Caco-2 (cell line): ENCODE data around the gene C1S. TPM values are rescaled to one million over a fixed set of nuclear protein-coding genes. Genes with fewer than 3 reads are reported as not detected.
A peak's percentile ranks its signal among the peaks of the same experiment; 100 is the strongest.

Experiments
- BruUV-seq: library from RNA; stranded (reverse); fragments of 400-500 nt; replicated peaks from 2 replicates; lab custom pipeline; 2021; lab: Mats Ljungman, UMichigan
- CTCF ChIA-PET: fragments of 300-600 bp; sonication (Branson Sonifier 250); formaldehyde crosslinking; loops from one replicate; lab custom pipeline; 2022; ENCODE audit warnings: antibody characterized with exemption; lab: Charles Lee
- POLR2A ChIA-PET: fragments of 300-600 bp; sonication (Branson Sonifier 250); formaldehyde crosslinking; loops from one replicate; lab custom pipeline; 2022; ENCODE audit warnings: antibody characterized with exemption; lab: Charles Lee
- DNase-seq, 2 experiments: peaks; one replicate each; pipeline versions ENCODE4 v3.0.0 to v3.0.0-alpha.2; 2020 to 2022
- H3K27me3 ChIP-seq: replicated peaks from 2 replicates; pipeline ENCODE4 v1.6.0; 2011; ENCODE audit warnings: low read length; ENCODE audit not compliant: control insufficient read depth, insufficient read depth
- H3K36me3 ChIP-seq: 2 replicates; pipeline ENCODE4 v1.5.1; 2011; ENCODE audit warnings: low read length; ENCODE audit not compliant: control insufficient read depth, insufficient read depth
- H3K4me1 ChIP-seq: fragments of 250-450 bp; sonication (Bioruptor Pico); 2 replicates; pipeline ENCODE4 v1.5.1; 2020; ENCODE audit warnings: mild to moderate bottlenecking
- H3K4me3 ChIP-seq: 2 replicates; pipeline ENCODE4 v1.5.1; 2011; ENCODE audit warnings: low read depth, mild to moderate bottlenecking, control low read depth, low read length
- H3K9me3 ChIP-seq: fragments of 250-450 bp; sonication (Bioruptor Pico); 2 replicates; pipeline ENCODE4 v1.5.1; 2020; ENCODE audit warnings: mild to moderate bottlenecking, moderate library complexity
- H3K27ac Mint-ChIP-seq: one replicate; pipeline ENCODE4 v1.8.0; 2022; ENCODE audit warnings: mixed read lengths; ENCODE audit not compliant: unreplicated experiment
- H3K27me3 Mint-ChIP-seq: one replicate; pipeline ENCODE4 v1.8.0; 2022; ENCODE audit warnings: mixed read lengths; ENCODE audit not compliant: insufficient read depth, unreplicated experiment
- H3K36me3 Mint-ChIP-seq: one replicate; pipeline ENCODE4 v1.8.0; 2022; ENCODE audit warnings: mild to moderate bottlenecking, mixed read lengths; ENCODE audit not compliant: insufficient read depth, unreplicated experiment
- H3K4me1 Mint-ChIP-seq: one replicate; pipeline ENCODE4 v1.8.0; 2022; ENCODE audit warnings: low read depth, mixed read lengths; ENCODE audit not compliant: unreplicated experiment
- H3K4me3 Mint-ChIP-seq: one replicate; pipeline ENCODE4 v1.8.0; 2022; ENCODE audit warnings: mild to moderate bottlenecking, moderate library complexity, mixed read lengths; ENCODE audit not compliant: unreplicated experiment
- H3K9me3 Mint-ChIP-seq: one replicate; pipeline ENCODE4 v1.8.0; 2022; ENCODE audit warnings: mixed read lengths; ENCODE audit not compliant: unreplicated experiment
- CTCF ChIP-seq, 2 experiments: fragments of 200-600 bp in 1 of 2; IDR thresholded peaks; 1 replicate in 1 of 2; 2 replicates in 1 of 2; pipeline versions ENCODE4 v1.5.1 to v1.8.0; 2011 to 2022; ENCODE audit warnings: antibody characterized with exemption in 1 of 2, control low read depth in 1 of 2, inconsistent platforms in 1 of 2, low read depth in 1 of 2, low read length in 1 of 2, mild to moderate bottlenecking in 1 of 2, moderate library complexity in 1 of 2; ENCODE audit not compliant: insufficient read depth in 1 of 2, severe bottlenecking in 1 of 2, unreplicated experiment in 1 of 2
- intact Hi-C: fragments of 100-400 bp; cut with micrococcal nuclease; formaldehyde crosslinking; loops from one replicate; pipeline ENCODE4 v1.10.0; 2022; ENCODE audit not compliant: unreplicated experiment
- total RNA-seq: library from RNA; stranded (reverse); gene quantifications from 2 replicates; pipeline ENCODE4 v1.2.3, GENCODE V29; 2022

Gene C1S
- total RNA-seq, 1 experiment from 2014 or later, result 6.1 TPM

- Histone ChIP-seq H3K4me3 (no peak overlapping the region), H3K9me3 (no peaks in the 10 kb centered on the region), H3K36me3 (0 out of 2 replicates have a peak, but pooled peaks cover 3% of the 10 kb centered on the region), H3K27me3 (no peaks in the 10 kb centered on the region), H3K4me1 (peaks cover 12% of the 10 kb centered on the region; the same call in 1 of the 2 replicates)
- BruUV-seq, result no TSS peak
- H3K4me3 Mint-ChIP-seq, result no peak overlapping the region
- DNase-seq, result no peak
- peaks cover 29% of the 10 kb centered on the region for H3K4me1 Mint-ChIP-seq
- TF ChIP-seq CTCF (IDR thresholded peaks at IDR 0.05; ENCODE audit: insufficient read depth in 1 of 2, low read depth in 1 of 2, low read length in 1 of 2, severe bottlenecking in 1 of 2, unreplicated experiment in 1 of 2), result no peak
- H3K27me3 Mint-ChIP-seq, result no peaks in the 10 kb centered on the region
- CTCF ChIA-PET, result interaction anchor here (0.6 kb wide), 1 partner anchor 129 kb away, joined by 6 read pairs; no protein-coding TSS in a partner anchor
- POLR2A ChIA-PET, result no interaction called here
- peaks cover 9% of the 10 kb centered on the region for H3K36me3 Mint-ChIP-seq
- intact Hi-C loops, result no loop called here
- no peaks in the 10 kb centered on the region for H3K9me3 Mint-ChIP-seq
- H3K27ac Mint-ChIP-seq, result no peak overlapping the region
Observed at GRCh38 chr12:7013101-7013500, 47.4 kb upstream of the C1S start.

GRCh38 chr12:7015555-7016370 lies 44.8 kb upstream of the C1S start:
- H3K4me3 Mint-ChIP-seq, result no peak overlapping the region
- POLR2A ChIA-PET, result interaction anchor here (0.6 kb wide), 2 partner anchors 20 to 237 kb away, joined by 3 read pairs; no protein-coding TSS in a partner anchor
- Histone ChIP-seq H3K4me3 (no peak overlapping the region), H3K36me3 (0 out of 2 replicates have a peak, but pooled peaks cover 3% of the 10 kb centered on the region), H3K9me3 (no peaks in the 10 kb centered on the region), H3K4me1 (peaks cover 19% of the 10 kb centered on the region), H3K27me3 (no peaks in the 10 kb centered on the region)
- DNase-seq, result no peak
- intact Hi-C loops, result loop anchor here (5.0 kb wide), 2 partner anchors 77 to 92 kb away; partner anchors contain the start of genes C1R and C1RL
- BruUV-seq, result no TSS peak
- H3K27me3 Mint-ChIP-seq, result no peaks in the 10 kb centered on the region
- CTCF ChIA-PET, result no interaction called here
- H3K9me3 Mint-ChIP-seq, result no peaks in the 10 kb centered on the region
- H3K36me3 Mint-ChIP-seq, result peaks cover 15% of the 10 kb centered on the region
- H3K4me1 Mint-ChIP-seq, result peaks cover 22% of the 10 kb centered on the region
- H3K27ac Mint-ChIP-seq, result no peak overlapping the region
- TF ChIP-seq CTCF (IDR thresholded peaks at IDR 0.05; ENCODE audit: insufficient read depth in 1 of 2, low read depth in 1 of 2, low read length in 1 of 2, severe bottlenecking in 1 of 2, unreplicated experiment in 1 of 2), result no peak

- TSS peak; percentile 57 for BruUV-seq
- Mint-ChIP-seq H3K4me3 (peak overlapping the region; percentile 88), H3K4me1 (peaks cover 22% of the 10 kb centered on the region), H3K9me3 (no peaks in the 10 kb centered on the region), H3K27me3 (no peaks in the 10 kb centered on the region), H3K27ac (peak overlapping the region; percentile 72), H3K36me3 (peaks cover 15% of the 10 kb centered on the region)
- H3K36me3 ChIP-seq, result 0 out of 2 replicates have a peak, but pooled peaks cover 3% of the 10 kb centered on the region
- no peaks in the 10 kb centered on the region for H3K9me3 ChIP-seq
- ChIA-PET POLR2A (no interaction called here), CTCF (no interaction called here)
- no peak for TF ChIP-seq CTCF (IDR thresholded peaks at IDR 0.05; ENCODE audit: insufficient read depth in 1 of 2, low read depth in 1 of 2, low read length in 1 of 2, severe bottlenecking in 1 of 2, unreplicated experiment in 1 of 2)
- DNase-seq, result no peak
- H3K27me3 ChIP-seq, result no peaks in the 10 kb centered on the region
- H3K4me3 ChIP-seq, result peak overlapping the region; percentile 65
- H3K4me1 ChIP-seq, result peaks cover 19% of the 10 kb centered on the region
- intact Hi-C loops, result loop anchor here (5.0 kb wide), 2 partner anchors 75 to 90 kb away; partner anchors contain the start of genes C1R and C1RL
Observed at GRCh38 chr12:7016958-7017571, 43.5 kb upstream of the C1S start.
